ENCODE results near the gene S1PR1. TPM values are rescaled to one million over a fixed set of nuclear protein-coding genes. Genes with fewer than 3 reads are reported as not detected.

S1PR1 gene
- total RNA-seq, 2 donors from 2014 or later = 4.4 to 10.7 TPM

DNA sequence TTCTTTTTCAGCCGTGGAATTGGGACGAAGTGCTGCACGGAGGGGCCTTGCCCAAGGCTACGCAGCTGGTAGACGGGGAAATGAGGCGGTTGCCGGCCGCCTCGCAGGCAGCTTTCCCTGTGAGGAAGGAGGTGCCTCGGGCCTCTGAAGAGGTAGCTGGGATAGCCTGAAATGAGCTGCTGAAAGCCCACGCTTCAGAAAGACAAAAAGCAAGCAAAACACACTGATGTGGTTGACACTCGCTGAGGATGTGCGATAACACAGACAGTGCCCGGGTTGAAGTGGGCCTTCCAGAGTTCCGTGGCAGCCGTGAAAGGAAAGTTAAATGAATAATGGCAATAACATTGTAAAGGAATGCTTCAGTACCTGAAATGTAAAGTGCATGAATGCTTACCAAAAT is 47.2 kb downstream of the S1PR1 start:
- H3K36me3 ChIP-seq = no peaks in the 10 kb centered on the region
- H3K4me3 ChIP-seq = no peak overlapping the region
- no peak overlapping the region for H3K27ac ChIP-seq
- no peaks in the 10 kb centered on the region for H3K27me3 ChIP-seq
- no peak overlapping the region for H3K9ac ChIP-seq (ENCODE audit: low read depth in 2 of 2, low read length in 2 of 2)
- intact Hi-C loops (cut with DNase I) = no loop called here
- TF ChIP-seq, protein P1, sequence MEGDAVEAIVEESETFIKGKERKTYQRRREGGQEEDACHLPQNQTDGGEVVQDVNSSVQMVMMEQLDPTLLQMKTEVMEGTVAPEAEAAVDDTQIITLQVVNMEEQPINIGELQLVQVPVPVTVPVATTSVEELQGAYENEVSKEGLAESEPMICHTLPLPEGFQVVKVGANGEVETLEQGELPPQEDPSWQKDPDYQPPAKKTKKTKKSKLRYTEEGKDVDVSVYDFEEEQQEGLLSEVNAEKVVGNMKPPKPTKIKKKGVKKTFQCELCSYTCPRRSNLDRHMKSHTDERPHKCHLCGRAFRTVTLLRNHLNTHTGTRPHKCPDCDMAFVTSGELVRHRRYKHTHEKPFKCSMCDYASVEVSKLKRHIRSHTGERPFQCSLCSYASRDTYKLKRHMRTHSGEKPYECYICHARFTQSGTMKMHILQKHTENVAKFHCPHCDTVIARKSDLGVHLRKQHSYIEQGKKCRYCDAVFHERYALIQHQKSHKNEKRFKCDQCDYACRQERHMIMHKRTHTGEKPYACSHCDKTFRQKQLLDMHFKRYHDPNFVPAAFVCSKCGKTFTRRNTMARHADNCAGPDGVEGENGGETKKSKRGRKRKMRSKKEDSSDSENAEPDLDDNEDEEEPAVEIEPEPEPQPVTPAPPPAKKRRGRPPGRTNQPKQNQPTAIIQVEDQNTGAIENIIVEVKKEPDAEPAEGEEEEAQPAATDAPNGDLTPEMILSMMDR (IDR thresholded peaks at IDR 0.05) = no peak
- no peaks in the 10 kb centered on the region for H3K4me1 ChIP-seq
- H3K9me3 ChIP-seq = no peaks in the 10 kb centered on the region
- DNase-seq = no peak

DNA sequence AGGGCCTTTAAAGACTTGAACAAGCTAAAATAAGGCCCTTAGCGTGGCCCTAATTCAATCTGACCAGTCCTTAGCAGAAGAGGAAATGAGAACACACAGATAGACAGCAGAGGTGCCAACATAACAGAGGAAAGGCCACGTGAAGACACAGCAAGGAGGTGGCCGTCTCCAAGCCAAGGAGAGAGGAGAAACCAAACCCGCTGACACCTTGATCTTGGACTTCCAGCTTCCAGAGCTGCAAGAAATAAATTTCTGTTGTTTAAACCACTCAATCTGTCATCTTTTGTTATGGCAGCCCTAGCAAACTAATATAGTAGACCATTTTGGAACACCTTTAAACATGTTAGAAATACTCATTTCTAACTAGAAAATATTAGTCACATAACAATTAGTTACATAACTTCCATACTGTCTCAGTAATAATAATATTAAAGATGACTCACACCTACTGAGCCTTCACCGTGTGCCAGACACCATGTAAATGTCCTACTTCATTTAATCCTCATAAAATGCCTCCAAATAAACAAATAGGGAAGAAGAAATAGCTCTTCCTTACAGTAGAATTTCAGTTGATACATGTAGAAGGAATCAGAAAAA is 47.9 kb downstream of the S1PR1 start:
- no peaks in the 10 kb centered on the region for H3K9me3 ChIP-seq
- no peak overlapping the region for H3K9ac ChIP-seq (ENCODE audit: low read depth in 2 of 2, low read length in 2 of 2)
- no peak overlapping the region for H3K4me3 ChIP-seq
- no peaks in the 10 kb centered on the region for H3K27me3 ChIP-seq
- no peaks in the 10 kb centered on the region for H3K36me3 ChIP-seq
- TF ChIP-seq, protein P1 (IDR thresholded peaks at IDR 0.05) = no peak
- DNase-seq = no peak
- H3K27ac ChIP-seq = no peak overlapping the region
- H3K4me1 ChIP-seq = no peaks in the 10 kb centered on the region
- intact Hi-C loops (cut with DNase I) = loop anchor here (5.0 kb wide), 1 partner anchor 362 kb away; no protein-coding TSS in a partner anchor

DNA sequence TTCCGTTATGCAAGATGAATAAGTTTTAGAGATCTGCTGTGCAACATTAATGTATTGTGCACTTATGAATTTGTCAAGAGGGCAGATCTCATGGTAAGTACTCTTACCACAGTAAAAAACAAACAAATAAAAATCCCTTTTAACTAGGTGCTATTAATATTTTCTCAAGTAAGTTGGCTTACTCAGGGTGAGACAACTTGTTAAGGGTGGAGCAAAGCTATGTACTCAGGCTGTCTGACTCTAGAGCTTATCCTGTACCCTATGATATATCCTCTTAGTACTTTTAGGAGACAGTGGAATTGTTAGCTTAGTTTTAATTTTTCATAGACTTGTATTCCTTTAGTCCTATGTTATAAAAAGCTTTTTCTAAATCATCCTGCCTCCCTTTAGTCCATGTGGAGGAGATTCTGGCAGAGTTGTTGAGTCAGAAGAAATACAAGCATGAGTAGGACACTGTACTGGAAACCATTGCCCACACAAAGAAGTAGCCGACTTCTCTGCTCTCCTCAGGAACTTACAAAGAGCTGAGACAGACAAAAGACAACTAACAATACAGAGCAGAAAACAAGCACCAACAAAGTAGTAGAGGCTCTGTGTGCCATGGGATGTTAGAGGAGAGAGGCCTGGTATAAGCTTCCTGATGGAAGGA is 49.2 kb downstream of the S1PR1 start:
- no peak for DNase-seq
- no peaks in the 10 kb centered on the region for H3K27me3 ChIP-seq
- no peaks in the 10 kb centered on the region for H3K36me3 ChIP-seq
- H3K9ac ChIP-seq (ENCODE audit: low read depth in 2 of 2, low read length in 2 of 2) = no peak overlapping the region
- H3K4me1 ChIP-seq = no peaks in the 10 kb centered on the region
- intact Hi-C loops (cut with DNase I) = loop anchor here (2.0 to 5.0 kb wide), 2 partner anchors 45 to 364 kb away; no protein-coding TSS in a partner anchor
- no peak overlapping the region for H3K4me3 ChIP-seq
- no peaks in the 10 kb centered on the region for H3K9me3 ChIP-seq
- TF ChIP-seq, protein P1 (IDR thresholded peaks at IDR 0.05) = no peak
- H3K27ac ChIP-seq = no peak overlapping the region

DNA sequence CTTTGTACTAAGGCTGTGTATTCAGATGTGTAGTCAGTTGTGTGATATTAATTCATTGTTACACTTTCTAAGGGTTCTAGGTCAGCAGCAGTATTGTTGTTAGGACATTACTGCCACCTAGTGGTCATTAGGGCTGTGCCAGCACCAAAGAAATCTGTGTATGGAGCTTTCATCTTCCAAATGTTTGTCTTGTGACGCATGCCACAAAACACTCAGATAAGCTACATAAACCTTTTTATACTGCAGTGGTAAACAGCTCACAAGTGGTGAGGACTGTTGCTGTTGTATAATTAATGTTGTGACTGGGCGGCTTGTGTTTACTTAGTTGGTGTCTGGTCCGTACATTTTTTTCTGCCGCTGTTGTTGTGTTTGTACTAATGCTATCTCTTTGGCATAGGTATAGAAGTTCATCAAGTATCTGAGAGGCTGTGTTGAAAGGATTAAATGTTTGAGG is 51.7 kb downstream of the S1PR1 start:
- no peaks in the 10 kb centered on the region for H3K36me3 ChIP-seq
- TF ChIP-seq, protein P1 (IDR thresholded peaks at IDR 0.05) = peak; percentile 96
- intact Hi-C loops (cut with DNase I) = loop anchor here (5.0 kb wide), 1 partner anchor 366 kb away; no protein-coding TSS in a partner anchor
- H3K9me3 ChIP-seq = no peaks in the 10 kb centered on the region
- no peaks in the 10 kb centered on the region for H3K4me1 ChIP-seq
- no peak overlapping the region for H3K9ac ChIP-seq (ENCODE audit: low read depth in 2 of 2, low read length in 2 of 2)
- H3K27me3 ChIP-seq = no peaks in the 10 kb centered on the region
- no peak overlapping the region for H3K27ac ChIP-seq
- no peak overlapping the region for H3K4me3 ChIP-seq
- DNase-seq = peak; percentile 70

DNA sequence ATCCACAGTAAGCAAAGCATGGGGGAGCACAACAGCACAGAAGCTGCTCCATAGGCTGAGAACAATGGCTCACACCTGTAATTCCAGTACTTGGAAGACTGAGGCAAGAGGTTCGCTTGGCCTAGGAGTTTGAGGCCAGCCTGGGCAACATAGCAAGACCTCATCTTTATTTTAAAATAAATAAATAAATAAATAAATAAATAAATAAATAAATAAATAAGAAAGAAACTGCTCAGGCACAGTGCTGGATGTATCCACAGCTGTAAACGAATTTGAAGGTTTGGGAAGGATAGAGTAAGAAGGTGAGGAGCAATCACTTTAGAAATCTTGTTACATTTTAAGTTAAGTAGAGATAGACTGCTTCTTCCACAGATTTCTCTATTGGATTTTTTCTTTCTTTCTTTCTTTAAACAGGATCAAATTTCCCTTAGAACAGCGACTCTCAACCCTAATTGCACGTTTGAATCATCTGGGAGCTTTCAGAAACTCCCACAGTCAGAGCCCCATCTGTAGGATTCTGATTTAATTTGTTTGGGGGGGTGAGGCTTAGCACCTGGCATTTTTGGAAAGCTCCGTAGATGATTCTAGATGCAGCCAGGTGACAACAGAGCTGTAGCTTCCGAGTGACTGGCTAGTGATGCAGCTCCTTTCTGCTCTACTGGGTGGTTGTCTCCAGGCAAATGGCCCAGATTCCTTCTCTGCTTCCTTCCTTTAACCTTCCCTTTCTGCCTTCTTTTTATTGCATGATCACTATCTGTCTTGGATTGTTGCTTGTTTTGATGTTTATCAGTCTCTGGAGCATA is 53.5 kb downstream of the S1PR1 start:
- H3K9me3 ChIP-seq = no peaks in the 10 kb centered on the region
- intact Hi-C loops (cut with DNase I) = no loop called here
- H3K4me3 ChIP-seq = no peak overlapping the region
- no peak overlapping the region for H3K9ac ChIP-seq (ENCODE audit: low read depth in 2 of 2, low read length in 2 of 2)
- no peaks in the 10 kb centered on the region for H3K36me3 ChIP-seq
- DNase-seq = no peak
- TF ChIP-seq, protein P1 (IDR thresholded peaks at IDR 0.05) = no peak
- no peaks in the 10 kb centered on the region for H3K27me3 ChIP-seq
- H3K4me1 ChIP-seq = no peaks in the 10 kb centered on the region
- H3K27ac ChIP-seq = no peak overlapping the region
